GM04503 (cell line): ENCODE measurements around the gene IFITM2.
"Not testable (repeated sequence)": the region's sequence is repeated elsewhere in the genome, so short reads cannot be mapped to it uniquely, and the experiment has no call there.

Experiments
- DNase-seq: peaks from one replicate; pipeline ENCODE4 v3.0.0-alpha.2; 2012; ENCODE audit warnings: low read depth

Gene IFITM2

DNA sequence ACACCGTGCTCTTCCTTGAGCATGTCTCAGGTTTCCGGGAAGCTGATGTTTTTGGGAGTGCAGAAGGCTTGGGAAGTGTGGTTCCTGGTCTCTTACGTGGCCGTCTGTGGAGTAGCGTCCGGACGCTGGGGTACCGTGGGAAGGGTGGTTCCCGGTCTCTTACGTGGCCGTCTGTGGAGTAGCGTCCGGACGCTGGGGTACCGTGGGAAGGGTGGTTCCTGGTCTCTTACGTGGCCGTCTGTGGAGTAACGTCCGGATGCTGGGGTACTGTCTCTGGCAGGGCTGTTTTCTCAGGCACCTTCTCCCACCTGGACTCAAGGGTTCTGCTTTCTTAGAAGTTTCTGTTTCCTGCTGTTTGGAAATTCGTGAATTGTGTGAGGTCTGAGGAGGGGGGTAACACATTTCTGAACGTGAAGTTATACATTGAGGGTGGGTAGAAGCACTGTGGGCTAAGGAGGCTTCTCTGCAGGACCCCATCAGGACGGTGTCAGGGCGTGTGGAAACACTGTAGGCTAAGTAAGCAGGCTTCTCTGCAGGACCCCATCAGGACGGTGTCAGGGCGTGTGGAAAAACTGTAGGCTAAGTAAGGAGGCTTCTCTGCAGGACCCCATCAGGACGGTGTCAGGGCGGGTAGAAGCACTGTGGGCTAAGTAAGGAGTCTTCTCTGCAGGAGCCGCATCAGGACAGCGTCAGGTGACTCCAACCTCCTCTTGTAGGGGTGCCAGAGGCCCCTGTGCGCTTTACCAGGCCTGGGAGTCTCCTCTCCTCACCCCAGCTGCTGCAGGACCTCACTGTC, 18.4 kb downstream of the IFITM2 start:
- DNase-seq, result no peak

DNA sequence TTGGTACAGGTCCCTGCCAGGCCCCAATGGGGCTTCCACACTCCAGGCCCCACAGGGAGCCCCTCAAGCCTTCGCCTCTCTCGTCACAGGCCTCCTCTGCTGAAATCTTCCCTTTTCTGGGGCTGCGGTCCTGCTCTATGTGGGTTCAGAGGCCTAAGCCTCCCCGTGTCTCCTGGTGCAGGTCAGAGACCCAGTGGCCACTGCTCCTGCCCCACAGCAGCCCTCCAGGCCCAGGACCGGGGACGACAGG, 18.9 kb downstream of the IFITM2 start:
- no peak for DNase-seq

DNA sequence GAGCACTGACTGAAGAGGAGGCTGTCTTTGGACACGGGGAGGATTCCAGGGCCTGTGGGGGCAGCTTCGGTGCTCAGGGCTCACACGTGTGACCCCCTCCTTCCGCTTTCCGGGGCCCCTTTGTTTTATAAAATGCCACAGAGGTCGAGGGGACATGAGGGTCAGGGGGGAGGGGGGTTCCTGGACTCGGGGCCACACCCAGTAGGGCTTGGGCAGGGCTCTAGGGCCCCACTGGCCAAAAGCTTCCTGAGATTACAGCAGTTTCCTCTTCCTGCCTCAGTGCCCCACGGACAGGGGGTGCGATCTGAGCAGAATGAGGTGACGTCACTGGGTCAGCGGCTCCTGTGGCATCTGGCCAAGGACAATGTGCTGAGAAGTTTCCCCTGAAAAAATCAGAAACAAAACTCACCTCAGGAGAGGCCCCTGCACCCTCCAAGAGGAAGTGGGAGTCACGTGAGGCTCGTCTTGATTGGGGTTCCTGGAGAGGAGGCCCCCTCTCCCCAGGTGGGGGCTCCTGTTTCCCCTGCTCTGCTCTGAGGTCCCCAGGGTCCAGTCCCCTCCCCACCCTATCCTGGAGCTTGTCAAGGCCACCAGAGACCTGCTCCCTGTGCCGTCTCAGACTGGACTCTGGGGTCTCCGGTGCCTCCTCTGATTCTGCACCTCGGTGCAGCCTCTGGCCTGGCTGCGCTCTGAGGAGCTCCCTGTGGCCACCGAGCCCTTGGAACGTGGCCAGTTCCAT, 19.4 kb downstream of the IFITM2 start:
- no peak for DNase-seq

DNA sequence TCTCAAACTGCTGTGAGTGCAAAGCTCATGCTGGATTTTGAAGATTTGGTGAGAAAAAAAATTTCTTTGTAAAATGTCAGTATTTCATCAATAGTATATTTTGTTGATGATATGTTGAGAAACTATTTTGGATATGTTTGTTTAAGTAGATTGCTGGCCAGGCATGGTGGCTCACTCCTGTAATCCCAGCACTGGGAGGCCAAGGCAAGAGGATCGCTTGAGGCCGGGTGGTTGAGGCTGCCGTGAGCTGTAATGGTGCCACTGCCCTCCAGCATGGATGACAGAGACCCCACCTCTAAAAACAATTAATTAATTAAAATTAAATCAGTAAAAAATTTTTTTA, 19.9 kb downstream of the IFITM2 start:
- DNase-seq, result no peak

DNA sequence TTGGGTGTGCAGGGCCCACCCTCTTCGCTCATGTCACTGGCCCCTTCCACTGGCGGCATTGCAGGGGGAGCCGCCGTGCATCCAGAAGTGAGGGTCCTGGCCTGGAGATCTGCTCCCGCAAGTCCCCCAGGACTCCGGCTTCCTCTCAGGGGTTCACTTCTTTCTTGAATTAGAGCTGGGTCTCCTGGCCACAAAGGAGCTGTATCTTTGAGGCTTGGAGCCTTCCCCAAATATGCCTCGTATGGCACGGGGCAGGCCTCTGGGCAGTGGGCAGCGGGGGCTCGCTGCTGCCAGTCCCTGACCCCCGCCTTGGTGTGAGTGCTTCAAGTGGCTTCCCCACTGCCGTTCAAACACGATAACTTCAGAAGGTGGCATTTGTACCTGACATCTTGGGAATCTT, 20.4 kb downstream of the IFITM2 start:
- DNase-seq, result no peak

DNA sequence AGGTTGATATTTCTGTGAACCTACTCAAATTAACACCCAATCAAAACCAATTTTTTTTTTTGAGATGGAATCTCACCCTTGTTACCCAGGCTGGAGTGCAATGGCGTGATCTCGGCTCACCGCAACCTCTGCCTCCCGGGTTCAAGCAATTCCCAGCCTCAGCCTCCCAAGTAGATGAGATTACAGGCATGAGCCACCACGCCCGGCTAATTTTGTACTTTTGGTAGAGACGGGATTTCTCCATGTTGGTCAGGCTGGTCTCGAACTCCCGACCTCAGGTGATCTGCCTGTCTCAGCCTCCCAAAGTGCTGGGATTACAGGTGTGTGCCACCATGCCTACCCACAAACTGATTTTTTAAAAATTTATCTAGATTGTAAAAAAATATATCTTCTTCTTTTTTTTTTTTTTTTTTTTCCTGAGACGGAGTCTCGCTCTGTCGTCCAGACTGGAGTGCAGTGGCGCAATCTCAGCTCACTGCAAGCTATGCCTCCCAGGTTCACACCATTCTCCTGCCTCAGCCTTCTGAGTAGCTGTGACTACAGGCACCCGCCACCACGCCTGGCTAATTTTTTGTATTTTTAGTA, 21.0 kb downstream of the IFITM2 start:
- not testable (repeated sequence) for DNase-seq

DNA sequence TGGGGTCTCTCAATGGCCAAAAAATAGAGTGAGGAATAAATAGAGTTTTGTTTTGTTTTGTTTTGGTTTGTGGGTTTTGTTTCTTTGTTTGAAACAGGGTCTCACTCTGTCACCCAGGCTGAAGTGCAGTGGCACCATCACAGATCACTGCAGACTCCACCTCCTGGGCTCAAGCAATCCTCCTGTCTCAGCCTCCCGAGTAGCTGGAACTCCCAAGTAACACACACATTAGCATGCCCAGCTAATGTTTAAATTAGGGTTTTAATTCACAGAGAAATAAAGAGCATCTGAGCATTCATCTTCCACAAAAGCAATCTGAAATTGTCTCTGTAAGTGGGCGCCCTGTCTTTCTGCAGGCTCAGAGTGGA, 22.3 kb downstream of the IFITM2 start:
- no peak for DNase-seq

DNA sequence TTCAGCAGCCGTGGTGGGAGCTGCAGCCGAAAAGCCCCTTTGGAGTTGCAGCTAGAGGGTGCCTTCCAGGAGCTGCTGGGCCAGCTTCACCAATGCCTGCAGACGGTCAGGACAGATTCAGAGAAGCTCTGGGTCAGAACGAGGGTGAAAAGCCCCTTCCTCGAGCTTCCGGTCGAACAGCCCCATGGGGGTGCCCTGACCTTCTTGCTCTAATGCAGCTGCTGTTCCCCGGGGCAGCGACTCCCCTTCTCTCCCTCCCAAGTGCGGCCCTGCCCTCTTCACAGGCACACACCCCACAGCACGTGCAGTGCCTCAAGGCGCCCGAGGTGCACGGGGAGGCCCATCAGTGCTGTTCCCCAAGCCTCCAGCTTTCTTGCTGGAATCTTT, 22.7 kb downstream of the IFITM2 start:
- no peak for DNase-seq

DNA sequence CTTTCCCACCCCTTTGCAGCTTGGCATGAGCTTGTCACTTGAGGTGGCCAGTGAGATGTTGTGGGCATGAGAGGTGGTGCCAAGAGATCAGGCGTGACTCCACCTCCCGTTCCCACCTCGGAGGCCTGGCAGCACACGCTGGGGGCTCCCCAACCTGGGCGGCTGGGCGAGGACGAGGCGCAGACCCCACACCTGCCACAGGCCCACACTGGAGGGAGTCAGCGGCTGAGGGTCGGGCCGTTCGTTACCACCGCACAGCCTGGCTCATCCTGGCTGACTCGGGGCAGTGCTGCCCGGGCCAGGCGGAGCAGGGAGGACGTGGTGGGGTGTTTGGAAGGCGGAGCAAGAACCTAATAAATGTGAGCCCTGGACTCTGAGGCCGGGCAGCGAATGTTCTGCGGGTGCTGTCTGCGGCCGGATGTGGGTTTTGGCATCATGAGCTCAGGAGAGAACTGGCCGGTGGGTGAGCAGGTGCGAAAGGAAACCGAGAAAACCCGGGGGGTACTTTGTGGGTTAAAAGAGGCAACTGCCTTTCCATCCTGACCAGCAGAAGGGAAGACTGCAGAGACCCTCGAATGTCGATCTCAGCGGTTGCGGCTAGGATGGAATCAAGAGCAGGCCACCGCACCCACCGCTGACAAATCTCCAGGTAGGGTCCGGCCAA, 23.2 kb downstream of the IFITM2 start:
- DNase-seq, result no peak

DNA sequence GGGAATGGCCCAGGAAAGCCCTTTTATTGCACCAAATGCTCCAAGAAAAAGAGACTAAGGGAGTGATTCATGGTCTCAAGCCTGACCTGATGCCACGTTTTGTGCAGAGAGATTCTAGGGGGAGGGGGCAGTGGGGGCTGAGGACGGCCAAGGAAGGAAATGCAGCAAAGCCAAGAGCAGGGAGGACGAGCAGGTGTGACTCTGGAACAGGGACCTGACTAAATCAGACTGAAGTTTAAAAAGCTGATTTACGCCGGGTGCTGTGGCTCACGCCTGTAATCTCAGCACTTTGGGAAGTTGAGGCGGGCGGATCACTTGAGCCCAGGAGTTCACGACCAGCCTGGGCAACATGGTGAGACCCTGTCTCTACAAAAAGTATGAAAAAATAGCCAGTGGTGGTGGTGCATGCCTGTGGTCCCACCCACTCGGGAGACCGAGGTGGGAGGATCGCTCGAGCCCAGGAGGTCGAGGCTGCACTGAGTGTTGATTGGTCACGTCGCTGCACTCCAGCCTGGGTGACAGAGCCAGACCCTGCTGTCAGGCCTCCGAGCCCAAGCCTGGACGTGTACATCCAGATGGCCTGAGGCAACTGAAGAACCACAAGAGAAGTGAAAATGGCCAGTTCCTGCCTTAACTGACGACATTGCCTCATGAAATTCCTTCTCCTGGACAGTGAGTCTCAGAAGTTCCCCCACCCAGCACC, 23.9 kb downstream of the IFITM2 start:
- no peak for DNase-seq

DNA sequence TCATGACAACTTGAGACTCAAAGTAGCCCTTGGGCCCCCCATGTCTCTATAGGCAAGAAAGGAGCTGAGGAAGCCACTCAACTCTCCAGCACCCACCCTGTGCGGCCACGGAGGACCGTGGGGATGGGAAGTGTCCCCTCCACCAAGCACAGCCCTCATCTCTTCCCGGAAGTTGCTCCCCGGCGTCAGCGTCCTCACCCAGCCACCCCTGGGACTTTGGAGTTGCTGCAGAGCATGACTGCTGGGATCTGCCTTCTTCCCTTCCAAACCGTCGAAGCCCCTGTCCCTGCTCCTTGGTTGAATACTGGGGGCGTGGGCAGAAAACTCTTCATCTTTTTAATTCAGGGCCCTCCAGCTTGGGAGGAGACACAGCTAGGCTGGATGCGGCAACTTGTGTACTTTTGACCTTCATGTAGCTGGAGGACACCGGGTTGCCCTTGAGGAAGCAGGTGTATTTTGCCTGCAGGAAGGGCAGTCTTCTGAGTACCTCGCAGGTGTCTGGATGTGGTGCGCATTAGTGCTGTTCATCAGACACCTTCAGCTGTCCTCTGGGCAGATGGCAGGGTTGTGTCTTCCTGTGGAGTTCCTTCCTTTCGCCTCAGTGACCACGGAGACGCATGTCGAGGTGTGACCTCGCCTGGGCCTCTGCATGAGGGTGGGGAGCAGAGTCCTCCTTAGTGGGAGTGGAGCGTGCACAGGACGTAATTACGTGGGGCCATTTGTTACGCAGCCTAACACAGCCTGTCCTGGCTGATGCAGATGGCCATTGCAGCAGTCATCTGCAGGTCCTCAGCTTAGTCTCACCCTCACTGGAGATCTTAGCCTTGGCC, 25.2 kb downstream of the IFITM2 start:
- DNase-seq, result no peak

DNA sequence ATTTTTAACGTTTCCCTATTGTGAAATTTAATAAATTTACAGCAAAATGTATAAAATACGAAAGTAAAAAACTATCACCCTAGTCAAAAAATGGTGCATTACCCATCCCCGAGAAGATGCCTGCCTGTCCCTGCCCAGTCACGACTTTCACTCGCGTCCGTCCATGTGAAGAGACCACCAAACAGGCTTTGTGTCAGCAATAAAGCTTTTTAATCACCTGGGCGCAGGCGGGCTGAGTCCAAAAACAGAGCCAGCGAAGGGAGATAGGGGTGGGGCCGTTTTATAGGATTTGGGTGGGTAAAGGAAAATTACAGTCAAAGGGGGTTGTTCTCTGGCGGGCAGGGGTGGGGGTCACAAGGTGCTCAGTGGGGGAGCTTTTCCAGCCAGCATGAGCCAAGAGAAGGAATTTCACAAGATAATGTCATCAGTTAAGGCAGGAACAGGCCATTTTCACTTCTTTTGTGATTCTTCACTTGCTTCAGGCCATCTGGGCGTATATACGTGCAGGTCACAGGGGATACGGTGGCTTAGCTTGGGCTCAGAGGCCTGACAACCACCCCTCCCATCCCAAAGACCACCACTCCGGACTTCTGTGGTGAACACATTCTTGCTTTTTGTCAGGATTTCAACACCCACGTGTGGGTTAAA, 26.1 kb downstream of the IFITM2 start:
- DNase-seq, result not testable (repeated sequence)

DNA sequence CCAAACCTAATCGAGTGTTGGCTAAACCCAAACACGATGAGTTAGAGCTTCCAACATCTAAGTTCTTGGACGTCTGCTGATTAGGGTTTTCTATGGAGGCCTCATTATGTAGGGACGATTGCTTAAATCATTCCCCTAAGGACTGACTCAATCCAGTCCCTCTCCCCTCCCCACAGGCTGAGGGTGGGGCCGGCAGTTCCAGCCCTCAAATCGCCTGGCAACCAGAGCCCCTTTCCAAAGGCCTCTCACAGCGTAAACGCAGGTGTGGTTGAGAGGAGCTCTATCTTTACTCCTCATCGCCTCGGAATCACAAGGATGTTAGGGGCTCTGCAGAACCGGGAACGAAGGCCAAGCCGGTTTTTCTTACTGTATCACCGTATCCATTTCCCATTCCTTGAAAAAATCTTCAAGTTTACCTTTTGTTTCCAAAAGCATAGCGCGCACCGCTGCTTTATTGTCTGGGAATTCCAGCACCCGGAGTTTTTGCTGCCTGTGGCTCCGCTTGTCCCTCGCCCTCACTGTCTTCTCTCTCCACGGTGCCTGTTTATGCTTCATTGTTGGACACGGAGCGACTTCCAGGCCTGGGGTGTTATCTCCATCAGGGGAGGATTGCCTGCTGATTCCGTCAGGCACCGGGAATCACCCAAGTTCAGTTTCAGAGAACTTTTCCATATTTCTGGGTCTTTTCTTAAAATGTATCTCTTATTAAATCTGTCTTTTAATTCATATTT, 26.8 kb downstream of the IFITM2 start:
- no peak for DNase-seq

DNA sequence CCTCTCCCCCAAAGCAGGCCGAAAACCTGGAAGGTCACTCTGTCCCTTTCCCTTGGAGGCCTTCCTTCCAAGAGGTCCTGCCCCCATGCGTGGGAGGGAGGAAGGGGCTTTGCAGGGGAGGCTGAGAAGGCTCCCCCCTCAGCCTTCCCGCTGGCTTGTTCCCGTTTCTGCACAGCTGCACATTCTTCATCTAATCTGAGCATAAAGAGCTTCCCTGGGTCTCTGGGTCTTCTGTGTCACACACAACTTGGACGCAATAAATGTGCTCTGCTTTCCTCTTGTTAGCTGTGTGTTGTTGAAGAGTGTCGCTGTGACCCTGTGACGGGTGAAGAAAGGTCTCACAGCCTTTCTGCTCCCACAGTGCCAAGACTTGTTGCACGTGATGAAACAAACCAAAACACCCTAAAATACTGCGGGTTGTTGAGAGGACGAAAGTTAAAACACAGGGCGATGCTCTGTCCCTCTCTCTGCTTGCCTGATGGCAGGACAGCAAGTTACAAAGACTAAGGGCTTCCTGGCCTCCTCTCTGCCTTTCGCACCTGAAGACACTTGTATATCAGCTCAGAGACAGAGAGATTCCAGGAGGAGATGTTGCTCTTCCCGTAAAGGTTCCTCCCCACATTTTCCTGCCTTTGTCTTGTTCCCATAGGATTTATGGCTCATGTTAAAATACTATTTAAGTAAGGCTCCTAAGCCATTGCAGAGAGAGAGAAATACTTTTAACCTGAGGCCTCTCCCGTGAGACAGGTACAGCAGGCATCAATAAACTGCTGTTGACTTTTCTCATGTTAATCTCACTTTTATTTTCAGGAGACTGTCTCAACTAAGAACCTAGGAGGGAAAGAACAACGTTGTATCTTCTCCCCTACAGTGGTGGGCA, 28.4 kb downstream of the IFITM2 start:
- no peak for DNase-seq

DNA sequence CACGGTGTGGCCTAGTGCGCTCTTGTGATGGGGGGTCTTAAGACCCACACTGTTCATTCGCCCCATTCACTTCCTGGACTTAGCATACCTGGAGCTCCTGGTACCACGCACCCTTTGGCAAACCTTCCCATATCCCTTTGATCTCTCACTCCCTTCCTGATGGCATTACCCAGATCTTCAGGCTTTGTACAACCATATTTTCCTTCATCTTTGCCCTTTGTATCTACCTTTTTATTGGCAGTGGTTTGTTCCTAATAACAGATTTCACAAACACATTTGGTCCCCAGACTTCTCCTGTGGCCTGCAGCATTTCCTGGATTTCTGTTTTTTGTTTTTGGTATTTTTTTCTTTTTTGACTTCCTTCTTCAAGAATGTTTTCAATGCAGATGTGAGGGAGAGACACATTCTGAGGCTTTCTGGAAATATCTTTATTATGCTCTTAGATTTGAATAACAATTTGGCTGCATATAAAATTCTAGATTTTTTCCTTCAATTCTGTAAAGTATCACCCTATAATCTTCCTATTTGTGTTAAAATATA, 29.1 kb downstream of the IFITM2 start:
- DNase-seq, result no peak

DNA sequence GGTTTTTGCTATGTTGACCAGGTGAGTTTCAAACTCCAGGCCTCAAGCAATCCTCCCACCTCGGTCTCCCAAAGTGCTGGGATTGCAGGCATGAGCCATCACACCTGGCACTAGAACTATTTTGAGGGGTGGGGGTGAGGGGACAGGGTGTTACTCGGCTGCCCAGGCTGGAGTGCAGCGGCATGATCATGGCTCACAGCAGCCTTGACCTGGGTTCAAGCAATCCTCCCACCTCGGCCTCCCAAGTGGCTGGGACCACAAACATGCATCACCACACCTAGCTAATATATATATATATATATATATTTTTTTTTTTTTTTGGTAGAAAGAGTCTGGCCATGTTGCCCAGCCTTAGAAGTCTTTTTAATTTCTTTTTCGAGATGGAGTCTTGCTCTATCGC, 30.1 kb downstream of the IFITM2 start:
- no peak for DNase-seq

DNA sequence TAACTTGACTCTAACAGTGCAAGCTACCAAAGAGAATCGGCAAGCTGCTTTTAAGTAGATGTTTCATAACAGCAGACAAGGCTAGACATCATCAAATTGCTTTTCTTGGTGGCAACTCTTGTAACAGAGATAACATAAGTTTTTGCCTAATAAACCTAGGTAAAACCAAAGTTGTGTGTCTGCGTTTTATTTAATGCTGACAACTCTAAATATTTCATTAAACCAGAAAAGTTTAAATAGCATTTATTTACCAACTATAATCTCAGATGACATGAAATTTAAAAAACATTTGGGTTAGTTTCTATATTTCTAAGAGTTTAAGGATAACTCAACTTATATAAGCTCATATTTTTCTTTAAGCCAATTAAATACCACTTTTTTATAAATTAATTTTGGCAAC, 32.3 kb downstream of the IFITM2 start:
- DNase-seq, result no peak

DNA sequence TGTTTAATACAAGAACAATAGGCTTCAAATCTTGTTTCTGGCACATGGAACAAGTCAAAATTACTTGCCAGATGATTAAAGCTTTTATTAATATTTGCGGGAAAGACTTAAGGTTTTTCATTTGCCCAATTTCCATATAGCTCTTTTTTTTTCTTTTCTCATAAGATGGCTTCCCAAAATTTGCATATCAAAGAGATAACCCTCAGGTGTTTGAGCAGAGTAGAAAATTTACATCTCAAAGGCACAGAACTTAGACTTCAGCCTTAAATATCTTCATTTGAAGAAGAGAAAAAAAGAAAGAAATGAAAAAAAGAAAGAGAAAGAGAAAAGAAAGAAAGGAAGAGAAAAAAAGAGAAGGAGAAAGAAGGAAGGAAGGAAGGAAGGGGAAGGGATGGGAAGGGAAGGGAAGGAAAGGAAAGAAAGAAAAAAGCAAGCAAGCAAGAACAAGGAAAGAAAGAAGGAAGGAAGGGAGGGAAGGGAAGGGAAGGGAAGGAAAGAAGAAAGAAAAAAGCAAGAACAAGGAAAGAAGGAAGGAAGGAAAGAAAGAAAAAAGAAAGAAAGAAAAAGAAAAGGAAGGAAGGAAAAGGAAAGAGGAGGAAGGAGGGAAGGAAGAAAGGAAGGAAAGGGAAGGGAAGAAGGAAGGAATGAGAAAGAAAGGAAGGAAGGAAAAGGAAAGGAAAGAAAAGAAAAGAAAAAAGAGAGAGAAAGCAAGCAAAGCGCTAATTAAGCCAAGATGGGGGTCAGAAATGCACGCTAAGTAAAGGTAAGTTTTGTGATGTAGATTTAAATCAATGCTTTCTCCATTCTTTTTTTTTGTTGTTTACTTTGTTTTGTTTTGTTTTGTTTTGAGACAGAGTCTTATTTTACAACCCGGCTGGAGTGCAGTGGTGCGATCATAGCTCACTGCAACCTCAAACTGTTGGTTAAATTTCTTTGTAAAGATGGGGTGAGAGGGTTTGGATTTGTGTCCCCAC, 33.2 kb downstream of the IFITM2 start:
- DNase-seq, result no peak
